HepG2 (cell line): Measurements from ENCODE around the gene TMEM225B. TPM values are rescaled to one million over a fixed set of nuclear protein-coding genes. Genes with fewer than 3 reads are reported as not detected.

Source experiments
- AHR ChIP-seq: IDR thresholded peaks from 2 replicates; pipeline ENCODE4 v1.6.1; 2018; ENCODE audit warnings: missing genetic modification reagents, missing compliant biosample characterization
- ASH2L ChIP-seq: fragments of 300-600, 200-600 bp; sonication (generic); IDR thresholded peaks from 2 replicates; pipeline ENCODE4 v1.7.0; 2017; ENCODE audit warnings: low read depth, mild to moderate bottlenecking, moderate library complexity, mixed read lengths, low read length; ENCODE audit not compliant: insufficient read length
- CREB3 ChIP-seq: sonication (generic); formaldehyde crosslinking; IDR thresholded peaks from 2 replicates; pipeline ENCODE4 v1.5.0; 2020; ENCODE audit warnings: missing genetic modification reagents
- HMG20B ChIP-seq: conservative IDR thresholded peaks from 2 replicates; pipeline ENCODE4 v1.6.1; 2016; ENCODE audit warnings: missing genetic modification reagents, missing compliant biosample characterization
- ISL2 ChIP-seq: sonication (generic); formaldehyde crosslinking; IDR thresholded peaks from 2 replicates; pipeline ENCODE4 v1.5.0; 2020; ENCODE audit warnings: missing genetic modification reagents
- KDM3A ChIP-seq: IDR thresholded peaks from 2 replicates; pipeline ENCODE4 v1.6.1; 2018; ENCODE audit warnings: low read depth, missing compliant biosample characterization
- KLF12 ChIP-seq: sonication (generic); formaldehyde crosslinking; IDR thresholded peaks from 2 replicates; pipeline ENCODE4 v1.4.0; 2020; ENCODE audit warnings: missing genetic modification reagents, borderline replicate concordance
- KLF9 ChIP-seq: IDR thresholded peaks from 2 replicates; pipeline ENCODE4 v1.6.1; 2016; ENCODE audit warnings: low read depth
- MTF1 ChIP-seq: sonication (generic); formaldehyde crosslinking; IDR thresholded peaks from 2 replicates; pipeline ENCODE4 v1.5.0; 2020; ENCODE audit warnings: missing genetic modification reagents
- POLR2AphosphoS5 ChIP-seq: IDR thresholded peaks from 2 replicates; pipeline ENCODE4 v1.6.1; 2012; ENCODE audit warnings: low read depth, low read length
- RBM22 ChIP-seq: fragments of 200-400 bp; formaldehyde crosslinking; optimal IDR thresholded peaks from 2 replicates; pipeline ENCODE3; 2017; ENCODE audit warnings: mild to moderate bottlenecking, low read length, moderate library complexity
- RCOR2 ChIP-seq: IDR thresholded peaks from 2 replicates; pipeline ENCODE4 v1.6.1; 2016; ENCODE audit warnings: missing biosample characterization, missing genetic modification reagents
- SAP130 ChIP-seq: IDR thresholded peaks from 2 replicates; pipeline ENCODE4 v1.6.1; 2016; ENCODE audit warnings: low read depth
- SOX5 ChIP-seq: IDR thresholded peaks from 2 replicates; pipeline ENCODE4 v1.6.1; 2016; ENCODE audit warnings: borderline replicate concordance
- TAF1 ChIP-seq: sonication (generic); formaldehyde crosslinking; IDR thresholded peaks from 2 replicates; pipeline ENCODE4 v1.4.0; 2020; ENCODE audit warnings: missing genetic modification reagents
- U2AF1 ChIP-seq: fragments of 200-400 bp; formaldehyde crosslinking; optimal IDR thresholded peaks from 2 replicates; pipeline ENCODE3; 2017; ENCODE audit warnings: mild to moderate bottlenecking, low read depth, low read length
- ZNF274 ChIP-seq: sonication (generic); formaldehyde crosslinking; IDR thresholded peaks from 2 replicates; pipeline ENCODE4 v1.5.1; 2020; ENCODE audit warnings: mild to moderate bottlenecking, missing genetic modification reagents
- ZNF337 ChIP-seq: sonication (generic); formaldehyde crosslinking; IDR thresholded peaks from 2 replicates; pipeline ENCODE4 v1.5.1; 2020; ENCODE audit warnings: missing genetic modification reagents, low read depth, mild to moderate bottlenecking, borderline replicate concordance
- ZNF343 ChIP-seq: sonication (generic); formaldehyde crosslinking; IDR thresholded peaks from 2 replicates; pipeline ENCODE4 v1.4.0; 2020; ENCODE audit warnings: mild to moderate bottlenecking, missing genetic modification reagents
- ZNF547 ChIP-seq: sonication (generic); formaldehyde crosslinking; IDR thresholded peaks from 2 replicates; pipeline ENCODE4 v1.5.1; 2020; ENCODE audit warnings: mild to moderate bottlenecking, missing genetic modification reagents
- ZNF557 ChIP-seq: sonication (generic); formaldehyde crosslinking; IDR thresholded peaks from 2 replicates; pipeline ENCODE4 v1.4.0; 2020; ENCODE audit warnings: missing genetic modification reagents
- ZNF607 ChIP-seq: sonication (generic); formaldehyde crosslinking; IDR thresholded peaks from 2 replicates; pipeline ENCODE4 v1.5.1; 2020; ENCODE audit warnings: missing genetic modification reagents, mild to moderate bottlenecking, borderline replicate concordance
- ZNF639 ChIP-seq: conservative IDR thresholded peaks from 2 replicates; pipeline ENCODE4 v1.6.1; 2018; ENCODE audit warnings: missing genetic modification reagents
- ZNF720 ChIP-seq: sonication (generic); formaldehyde crosslinking; IDR thresholded peaks from 2 replicates; pipeline ENCODE4 v1.4.0; 2020; ENCODE audit warnings: missing genetic modification reagents
- ZNF83 ChIP-seq: sonication (generic); formaldehyde crosslinking; IDR thresholded peaks from 2 replicates; pipeline ENCODE4 v1.4.0; 2020; ENCODE audit warnings: missing genetic modification reagents, mild to moderate bottlenecking, borderline replicate concordance
- polyA plus RNA-seq, 8 experiments: library from polyadenylated mRNA; depleted of rRNA in 3 of 8; stranded (reverse) in 7 of 8; unstranded in 1 of 8; fragments of >200 nt; fragmentation: Illumina TruSeq in 4 of 8; extraction: Trizol in 4 of 8; gene quantifications; 2 replicates each; pipeline versions ENCODE4 v1.2.1 to v1.2.3, GENCODE V29; 2011 to 2016; ENCODE audit warnings: low read depth in 4 of 8, missing spikeins in 1 of 8, mixed read lengths in 1 of 8; ENCODE audit not compliant: insufficient read depth in 1 of 8
- total RNA-seq, 5 experiments: library from RNA; depleted of rRNA; stranded (reverse); fragments of >200 nt; fragmentation: Illumina TruSeq; extraction: Trizol; gene quantifications; 2 replicates each; pipeline ENCODE4 v1.2.3, GENCODE V29; 2016; ENCODE audit warnings: low read depth in 1 of 5
- TF ChIP-seq, protein P1 (sequence below): sonication (generic); formaldehyde crosslinking; conservative IDR thresholded peaks from 2 replicates; pipeline ENCODE4 v1.4.0; 2020; ENCODE audit warnings: missing genetic modification reagents
- TF ChIP-seq, protein P2 (sequence below): IDR thresholded peaks from 2 replicates; pipeline ENCODE4 v1.6.1; 2016; ENCODE audit warnings: control low read depth

TMEM225B gene
- total and polyA plus RNA-seq, 2 of the 13 experiments (the other 11 are each of a cell fraction or from before 2014, with no cell fraction given) = 0.78 to 0.95 TPM

DNA sequence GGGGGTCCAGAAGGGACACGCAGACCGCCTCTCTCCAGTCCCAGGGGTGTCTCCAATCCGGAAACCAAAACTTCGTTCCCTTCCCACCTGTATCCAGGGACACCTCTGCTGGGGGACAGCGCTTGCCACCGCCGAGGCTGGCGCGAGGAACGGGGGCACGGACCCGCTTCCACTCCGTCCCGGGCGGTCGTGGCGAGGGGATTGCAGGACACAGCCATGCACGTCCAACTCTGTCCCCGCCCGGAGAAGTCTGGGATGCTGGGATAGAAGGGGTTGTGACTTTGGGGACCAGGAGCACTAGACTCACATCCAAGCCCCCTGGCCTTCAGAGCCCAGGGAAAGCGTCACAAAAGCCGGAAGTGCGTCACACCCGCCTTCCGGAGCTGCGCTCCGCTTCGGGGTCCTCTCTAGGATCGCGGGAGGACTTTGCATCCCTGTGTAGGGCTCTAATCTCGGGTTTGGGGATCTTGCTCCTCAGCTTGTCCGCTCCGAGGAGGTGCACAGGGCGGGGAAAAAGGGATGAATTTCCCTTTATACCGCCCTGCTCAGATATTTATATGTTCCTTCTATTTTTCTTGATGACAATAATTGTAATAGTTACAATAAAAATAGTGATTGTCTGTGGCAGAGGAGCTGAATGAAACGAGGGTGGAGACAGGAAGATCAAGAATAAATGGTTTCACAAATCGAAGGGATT, 46.2 kb upstream of the TMEM225B start, which contains the start of gene FAM200A (continued):
- no peak for TF ChIP-seq RCOR2 (CRISPR knock-in tag)
- TF ChIP-seq, protein P1, sequence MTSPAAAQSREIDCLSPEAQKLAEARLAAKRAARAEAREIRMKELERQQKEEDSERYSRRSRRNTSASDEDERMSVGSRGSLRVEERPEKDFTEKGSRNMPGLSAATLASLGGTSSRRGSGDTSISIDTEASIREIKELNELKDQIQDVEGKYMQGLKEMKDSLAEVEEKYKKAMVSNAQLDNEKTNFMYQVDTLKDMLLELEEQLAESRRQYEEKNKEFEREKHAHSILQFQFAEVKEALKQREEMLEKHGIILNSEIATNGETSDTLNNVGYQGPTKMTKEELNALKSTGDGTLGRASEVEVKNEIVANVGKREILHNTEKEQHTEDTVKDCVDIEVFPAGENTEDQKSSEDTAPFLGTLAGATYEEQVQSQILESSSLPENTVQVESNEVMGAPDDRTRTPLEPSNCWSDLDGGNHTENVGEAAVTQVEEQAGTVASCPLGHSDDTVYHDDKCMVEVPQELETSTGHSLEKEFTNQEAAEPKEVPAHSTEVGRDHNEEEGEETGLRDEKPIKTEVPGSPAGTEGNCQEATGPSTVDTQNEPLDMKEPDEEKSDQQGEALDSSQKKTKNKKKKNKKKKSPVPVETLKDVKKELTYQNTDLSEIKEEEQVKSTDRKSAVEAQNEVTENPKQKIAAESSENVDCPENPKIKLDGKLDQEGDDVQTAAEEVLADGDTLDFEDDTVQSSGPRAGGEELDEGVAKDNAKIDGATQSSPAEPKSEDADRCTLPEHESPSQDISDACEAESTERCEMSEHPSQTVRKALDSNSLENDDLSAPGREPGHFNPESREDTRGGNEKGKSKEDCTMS (CRISPR knock-in tag) = no peak
- peak; percentile 93 for TF ChIP-seq SAP130 (CRISPR knock-in tag)
- TF ChIP-seq ASH2L = peak; percentile 85
- TF ChIP-seq, protein P2, sequence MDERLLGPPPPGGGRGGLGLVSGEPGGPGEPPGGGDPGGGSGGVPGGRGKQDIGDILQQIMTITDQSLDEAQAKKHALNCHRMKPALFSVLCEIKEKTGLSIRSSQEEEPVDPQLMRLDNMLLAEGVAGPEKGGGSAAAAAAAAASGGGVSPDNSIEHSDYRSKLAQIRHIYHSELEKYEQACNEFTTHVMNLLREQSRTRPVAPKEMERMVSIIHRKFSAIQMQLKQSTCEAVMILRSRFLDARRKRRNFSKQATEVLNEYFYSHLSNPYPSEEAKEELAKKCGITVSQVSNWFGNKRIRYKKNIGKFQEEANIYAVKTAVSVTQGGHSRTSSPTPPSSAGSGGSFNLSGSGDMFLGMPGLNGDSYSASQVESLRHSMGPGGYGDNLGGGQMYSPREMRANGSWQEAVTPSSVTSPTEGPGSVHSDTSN (CRISPR knock-in tag) = 0 out of 2 replicates have a peak, but pooled peaks have one; percentile 12
- no peak for TF ChIP-seq MTF1 (CRISPR knock-in tag)
- TF ChIP-seq ZNF639 (CRISPR knock-in tag) = 0 out of 2 replicates have a peak, but pooled peaks have one; percentile 55
- no peak for TF ChIP-seq ZNF83 (CRISPR knock-in tag)
- TF ChIP-seq TAF1 = peak; percentile 74; the same call in 1 of the 2 replicates
- TF ChIP-seq ZNF343 = no peak
- TF ChIP-seq U2AF1 = peak; percentile 74
- no peak; the same call in 1 of the 2 replicates for TF ChIP-seq HMG20B (CRISPR knock-in tag)
- 0 out of 2 replicates have a peak, but pooled peaks have one; percentile 38 for TF ChIP-seq KLF12 (CRISPR knock-in tag)
- peak; percentile 14; the same call in 1 of the 2 replicates for TF ChIP-seq ZNF607
- no peak for TF ChIP-seq AHR (CRISPR knock-in tag)
- peak; percentile 53; the same call in 1 of the 2 replicates for TF ChIP-seq SOX5 (CRISPR knock-in tag)
- no peak for TF ChIP-seq ISL2 (CRISPR knock-in tag)
- TF ChIP-seq ZNF547 (CRISPR knock-in tag) = peak; percentile 65; the same call in 1 of the 2 replicates
- peak; percentile 56; the same call in 1 of the 2 replicates for TF ChIP-seq ZNF274
- TF ChIP-seq ZNF337 (CRISPR knock-in tag) = no peak
- no peak for TF ChIP-seq RBM22
- peak; percentile 79; the same call in 1 of the 2 replicates for TF ChIP-seq KDM3A (CRISPR knock-in tag)
- peak; percentile 57; the same call in 1 of the 2 replicates for TF ChIP-seq KLF9 (CRISPR knock-in tag)
- TF ChIP-seq ZNF557 (CRISPR knock-in tag) = no peak
- TF ChIP-seq ZNF720 = no peak
- TF ChIP-seq CREB3 (CRISPR knock-in tag) = no peak
- peak; percentile 87 for TF ChIP-seq POLR2AphosphoS5
